Mesenchymal stem cell (in vitro differentiated cells and primary cell): ENCODE measurements around the gene GNG7.

Experiments used
- DNase-seq: peaks from one replicate; pipeline ENCODE4 v3.0.0-alpha.2; 2013
- H2AFZ ChIP-seq: one replicate; pipeline ENCODE4 v1.6.1; 2013; ENCODE audit warnings: low read depth, mild to moderate bottlenecking, control low read depth, inconsistent platforms, low read length, moderate library complexity
- H2AK5ac ChIP-seq: 2 replicates; pipeline ENCODE4 v1.6.1; 2013; ENCODE audit warnings: low read length, moderate library complexity, mild to moderate bottlenecking, inconsistent platforms; ENCODE audit not compliant: severe bottlenecking
- H2BK120ac ChIP-seq: one replicate; pipeline ENCODE4 v1.6.1; 2013; ENCODE audit warnings: low read depth, mild to moderate bottlenecking, inconsistent platforms, low read length, moderate library complexity
- H2BK12ac ChIP-seq, 2 experiments: one replicate each; pipeline ENCODE4 v1.6.1; 2013; ENCODE audit warnings: inconsistent platforms in 2 of 2, low read length in 2 of 2, mild to moderate bottlenecking in 2 of 2, moderate library complexity in 2 of 2, control low read depth in 1 of 2
- H2BK15ac ChIP-seq: one replicate; pipeline ENCODE4 v1.6.1; 2013; ENCODE audit warnings: mild to moderate bottlenecking, low read depth, inconsistent platforms; ENCODE audit not compliant: poor library complexity, severe bottlenecking
- H2BK5ac ChIP-seq: 2 replicates; pipeline ENCODE4 v1.6.1; 2013; ENCODE audit warnings: low read depth, mild to moderate bottlenecking, low read length, control low read depth, inconsistent platforms; ENCODE audit not compliant: poor library complexity, severe bottlenecking
- H3K14ac ChIP-seq, 2 experiments: one replicate each; pipeline ENCODE4 v1.6.1; 2013; ENCODE audit warnings: inconsistent platforms in 2 of 2, low read length in 2 of 2, control low read depth in 1 of 2, mild to moderate bottlenecking in 1 of 2, moderate library complexity in 1 of 2
- H3K18ac ChIP-seq, 2 experiments: one replicate each; pipeline ENCODE4 v1.6.1; 2013; ENCODE audit warnings: inconsistent platforms in 2 of 2, low read length in 2 of 2, control low read depth in 1 of 2, low read depth in 1 of 2, mild to moderate bottlenecking in 1 of 2
- H3K23ac ChIP-seq, 2 experiments: one replicate each; pipeline ENCODE4 v1.6.1; 2013; ENCODE audit warnings: inconsistent platforms in 2 of 2, low read length in 2 of 2, mild to moderate bottlenecking in 2 of 2, moderate library complexity in 2 of 2, control low read depth in 1 of 2
- H3K27ac ChIP-seq: 2 replicates; pipeline ENCODE4 v1.5.1; 2013; ENCODE audit warnings: mild to moderate bottlenecking, moderate library complexity, low read length, control low read depth, inconsistent platforms; ENCODE audit not compliant: poor library complexity, severe bottlenecking
- H3K27me3 ChIP-seq, 2 experiments: 2 replicates each; pipeline versions ENCODE4 v1.6.1 to v1.7.0; 2013; ENCODE audit warnings: low read length in 2 of 2, mild to moderate bottlenecking in 2 of 2, moderate library complexity in 2 of 2, control low read depth in 1 of 2, inconsistent platforms in 1 of 2; ENCODE audit not compliant: control insufficient read depth in 1 of 2, insufficient read depth in 1 of 2
- H3K36me3 ChIP-seq, 2 experiments: 2 replicates each; pipeline versions ENCODE4 v1.6.1 to v1.7.0; 2013; ENCODE audit warnings: low read length in 2 of 2, control low read depth in 1 of 2, inconsistent platforms in 1 of 2, low read depth in 1 of 2, mild to moderate bottlenecking in 1 of 2; ENCODE audit not compliant: insufficient read depth in 2 of 2, control insufficient read depth in 1 of 2
- H3K4ac ChIP-seq, 2 experiments: one replicate each; pipeline ENCODE4 v1.6.1; 2013; ENCODE audit warnings: inconsistent platforms in 2 of 2, low read length in 2 of 2, mild to moderate bottlenecking in 2 of 2, moderate library complexity in 2 of 2, control low read depth in 1 of 2, low read depth in 1 of 2
- H3K4me1 ChIP-seq: 2 replicates; pipeline ENCODE4 v1.6.1; 2013; ENCODE audit warnings: low read depth, low read length, control low read depth; ENCODE audit not compliant: control insufficient read depth, insufficient read depth
- H3K4me2 ChIP-seq: 2 replicates; pipeline ENCODE4 v1.6.1; 2013; ENCODE audit warnings: low read length, mild to moderate bottlenecking, inconsistent platforms; ENCODE audit not compliant: poor library complexity, severe bottlenecking
- H3K4me3 ChIP-seq, 2 experiments: 2 replicates each; pipeline versions ENCODE4 v1.5.1 to v1.7.0; 2013; ENCODE audit warnings: low read length in 2 of 2, mild to moderate bottlenecking in 2 of 2, control low read depth in 1 of 2, low read depth in 1 of 2; ENCODE audit not compliant: insufficient read depth in 1 of 2
- H3K79me1 ChIP-seq: replicated peaks from 2 replicates; pipeline ENCODE4 v1.6.1; 2013; ENCODE audit warnings: mild to moderate bottlenecking, control low read depth, low read length, inconsistent platforms; ENCODE audit not compliant: poor library complexity, severe bottlenecking
- H3K9ac ChIP-seq: 2 replicates; pipeline ENCODE4 v1.7.0; 2013; ENCODE audit warnings: mild to moderate bottlenecking, low read length, moderate library complexity
- H3K9me3 ChIP-seq: 2 replicates; pipeline ENCODE4 v1.7.0; 2013; ENCODE audit warnings: mild to moderate bottlenecking, low read length; ENCODE audit not compliant: control insufficient read depth
- H4K8ac ChIP-seq: one replicate; pipeline ENCODE4 v1.6.1; 2013; ENCODE audit warnings: inconsistent platforms, mild to moderate bottlenecking, low read length, moderate library complexity
- H4K91ac ChIP-seq: one replicate; pipeline ENCODE4 v1.6.1; 2013; ENCODE audit warnings: mild to moderate bottlenecking, low read length, inconsistent platforms
- WGBS: methylation state at CpG from one replicate; pipeline ENCODE4 v1.1.7; 2013; ENCODE audit warnings: mixed read lengths; 5-methylcytosine and 5-hydroxymethylcytosine counted together

The GNG7 gene

DNA sequence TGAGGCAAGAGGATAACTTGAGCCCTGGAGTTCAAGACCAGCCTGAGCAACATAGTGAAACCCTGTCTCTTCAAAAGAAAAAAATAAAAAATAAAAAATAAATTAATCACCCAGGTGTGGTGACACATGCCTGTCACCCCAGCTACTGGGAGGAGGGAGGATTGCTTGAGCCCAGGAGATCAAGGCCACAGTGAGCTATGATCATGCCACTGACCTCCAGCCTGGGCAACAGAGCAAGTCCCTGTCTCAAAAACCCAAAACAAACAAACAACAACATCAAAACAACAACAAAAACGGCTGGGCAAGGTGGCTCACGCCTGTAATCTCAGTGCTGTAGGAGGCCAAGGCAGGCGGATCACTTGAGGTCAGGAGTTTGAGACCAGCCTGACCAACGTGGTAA lies 41.6 kb upstream of the GNG7 start:
- H3K79me1 ChIP-seq = peaks cover 5% of the 10 kb centered on the region
- WGBS = 50% methylated on average over 1 of the region's 4 CpGs
- H3K36me3 ChIP-seq = no peaks in the 10 kb centered on the region

DNA sequence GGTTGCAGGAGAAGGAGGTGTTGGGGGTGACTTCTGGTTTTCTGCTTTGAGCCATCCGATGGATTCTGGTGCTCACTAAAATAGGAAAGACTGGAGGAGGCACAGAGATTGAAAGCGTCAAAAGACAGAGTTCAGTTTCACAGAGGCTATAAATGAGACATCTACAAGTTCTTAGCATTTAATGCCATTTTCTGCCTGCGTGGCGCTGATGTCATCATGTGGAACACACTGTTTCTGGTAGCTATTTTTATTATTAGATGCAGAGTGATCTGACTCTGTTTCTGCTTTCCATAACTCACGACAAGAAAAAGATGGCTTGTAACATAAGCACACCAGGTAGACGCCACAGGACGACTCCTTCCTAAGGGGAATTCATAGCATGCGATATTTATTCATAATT lies 40.6 kb upstream of the GNG7 start:
- H3K36me3 ChIP-seq = no peaks in the 10 kb centered on the region
- no peak overlapping the region for H3K4me2 ChIP-seq
- H3K27ac ChIP-seq = no peak overlapping the region
- H3K9ac ChIP-seq = no peak overlapping the region
- H2BK12ac ChIP-seq = no peak overlapping the region
- no peak overlapping the region for H2BK5ac ChIP-seq
- DNase-seq = no peak
- no peak overlapping the region for H2AK5ac ChIP-seq
- H2AFZ ChIP-seq = no peak overlapping the region
- H4K8ac ChIP-seq = no peak overlapping the region
- no peak overlapping the region for H4K91ac ChIP-seq
- peaks cover 10% of the 10 kb centered on the region for H3K4me1 ChIP-seq
- H3K4me3 ChIP-seq = no peak overlapping the region
- 79% methylated on average over 8 of the region's 8 CpGs for WGBS
- no peak overlapping the region for H2BK15ac ChIP-seq
- H3K27me3 ChIP-seq = peaks cover 9 to 18% of the 10 kb centered on the region in 2 experiments
- peaks cover 9% of the 10 kb centered on the region for H3K79me1 ChIP-seq
- H2BK120ac ChIP-seq = no peak overlapping the region
- no peaks in the 10 kb centered on the region for H3K9me3 ChIP-seq
- no peak overlapping the region for H3K4ac ChIP-seq
- no peak overlapping the region for H3K18ac ChIP-seq
- no peak overlapping the region for H3K23ac ChIP-seq
- H3K14ac ChIP-seq = no peak overlapping the region

More for the DNA sequence above, 41.6 kb upstream of the GNG7 start:
- Histone ChIP-seq H2BK12ac (no peak overlapping the region), H2BK15ac (no peak overlapping the region), H3K4ac (no peak overlapping the region), H3K4me1 (peaks cover 8% of the 10 kb centered on the region), H3K4me2 (no peak overlapping the region), H3K4me3 (no peak overlapping the region), H2BK120ac (no peak overlapping the region), H4K8ac (no peak overlapping the region), H2BK5ac (no peak overlapping the region), H3K14ac (no peak overlapping the region), H4K91ac (no peak overlapping the region), H3K27ac (no peak overlapping the region), H3K23ac (no peak overlapping the region), H2AFZ (no peak overlapping the region), H3K9ac (no peak overlapping the region), H2AK5ac (no peak overlapping the region), H3K27me3 (peaks cover 9 to 22% of the 10 kb centered on the region in 2 experiments), H3K9me3 (no peaks in the 10 kb centered on the region), H3K18ac (no peak overlapping the region)
- DNase-seq = no peak

DNA sequence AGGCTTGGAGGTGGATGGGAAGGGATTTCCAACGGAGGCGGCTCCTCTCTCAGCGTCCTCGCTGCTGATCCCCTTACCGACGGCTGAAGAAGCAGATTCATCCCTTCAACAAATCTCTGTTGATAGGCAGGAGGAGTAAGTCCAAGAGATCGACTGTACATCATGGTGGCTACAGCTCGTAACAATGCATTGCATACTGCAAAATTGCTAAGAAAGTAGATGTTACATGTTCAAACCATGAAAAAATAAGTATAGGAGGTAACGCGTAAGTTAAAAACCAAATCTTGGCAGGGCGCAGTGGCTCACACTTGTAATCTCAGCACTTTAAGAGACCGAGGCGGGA lies 37.8 kb upstream of the GNG7 start:
- Histone ChIP-seq H3K4ac (no peak overlapping the region), H2BK12ac (no peak overlapping the region), H3K23ac (no peak overlapping the region), H2BK5ac (no peak overlapping the region), H3K36me3 (peaks cover 18 to 20% of the 10 kb centered on the region in 2 experiments), H3K4me2 (no peak overlapping the region), H3K27me3 (peaks cover 9 to 10% of the 10 kb centered on the region in 2 experiments), H2BK120ac (no peak overlapping the region), H3K18ac (no peak overlapping the region), H3K14ac (no peak overlapping the region), H2AK5ac (no peak overlapping the region), H4K91ac (no peak overlapping the region), H4K8ac (no peak overlapping the region), H3K9ac (no peak overlapping the region), H3K4me1 (peaks cover 10% of the 10 kb centered on the region), H2AFZ (no peak overlapping the region), H3K27ac (no peak overlapping the region), H3K4me3 (no peak overlapping the region), H2BK15ac (no peak overlapping the region), H3K79me1 (peaks cover 26% of the 10 kb centered on the region), H3K9me3 (peaks cover 4% of the 10 kb centered on the region)
- no peak for DNase-seq
- WGBS = 53% methylated on average over 13 of the region's 13 CpGs

DNA sequence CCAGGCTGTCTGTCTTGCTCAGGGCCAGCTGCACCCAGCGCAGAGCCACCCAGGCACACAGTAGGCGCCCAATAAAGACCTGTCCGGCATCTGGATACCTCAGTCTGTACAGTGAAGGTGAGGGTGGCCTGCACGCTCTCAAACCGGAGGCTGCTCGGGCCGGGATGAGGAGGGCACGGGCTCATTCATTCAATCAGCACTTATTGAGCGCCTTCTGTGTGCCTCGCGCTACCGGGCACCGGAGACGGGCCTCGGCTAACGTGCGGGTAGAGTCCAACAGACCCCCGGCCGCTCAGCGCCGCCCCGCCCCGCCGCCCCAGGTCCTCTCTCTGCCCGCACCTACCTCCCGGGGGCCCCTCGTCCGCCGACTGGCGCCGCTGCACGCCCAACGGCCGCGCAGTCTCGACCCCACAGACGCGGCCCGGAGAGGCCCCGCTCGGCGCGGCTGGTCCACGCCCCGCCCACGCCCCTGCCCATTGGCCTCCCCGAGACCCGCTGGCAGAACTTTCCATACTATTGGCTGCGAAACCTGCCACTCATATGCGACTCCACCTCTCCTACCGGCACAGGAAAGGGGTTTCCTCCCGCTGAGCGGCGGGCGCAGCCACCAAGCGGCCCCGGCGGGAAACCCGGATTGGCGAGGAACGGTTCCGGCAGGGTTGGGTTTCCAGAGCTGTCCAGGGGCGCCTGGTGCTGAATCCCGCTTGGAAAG lies 37.3 kb upstream of the GNG7 start, which contains the start of gene SLC39A3:
Gene SLC39A3, minus strand, starts transcription at position 416 of the 712 bp plus-strand sequence. CDS start 2,760 bp downstream, outside the sequence.
- H3K4me3 ChIP-seq = peak within 1 kb of the TSS; percentile 93 to 98
- no peak within 1 kb of the TSS for H2BK15ac ChIP-seq
- H3K14ac ChIP-seq = peak within 1 kb of the TSS in 1 of 2 experiments; percentile 86
- H2BK12ac ChIP-seq = no peak within 1 kb of the TSS
- 1% methylated on average over 61 of the region's 64 CpGs for WGBS
- H2AK5ac ChIP-seq = no peak within 1 kb of the TSS
- peaks cover 10% of the 10 kb centered on the region for H3K4me1 ChIP-seq
- H3K18ac ChIP-seq = peak within 1 kb of the TSS; percentile 62 to 85
- peaks cover 9% of the 10 kb centered on the region in 2 experiments for H3K27me3 ChIP-seq
- H3K9ac ChIP-seq = peak within 1 kb of the TSS; percentile 90
- no peak within 1 kb of the TSS for H2BK5ac ChIP-seq
- peak within 1 kb of the TSS; percentile 68 for H3K4me2 ChIP-seq
- peak; percentile 99 for DNase-seq
- H4K8ac ChIP-seq = peak within 1 kb of the TSS; percentile 70
- peaks cover 23 to 25% of the 10 kb centered on the region in 2 experiments for H3K36me3 ChIP-seq
- H3K79me1 ChIP-seq = peaks cover 28% of the 10 kb centered on the region
- peak within 1 kb of the TSS; percentile 5 for H3K27ac ChIP-seq
- peak within 1 kb of the TSS in 1 of 2 experiments; percentile 60 for H3K4ac ChIP-seq
- H3K23ac ChIP-seq = peak within 1 kb of the TSS in 1 of 2 experiments; percentile 3
- H2BK120ac ChIP-seq = peak within 1 kb of the TSS; percentile 57
- H4K91ac ChIP-seq = peak within 1 kb of the TSS; percentile 57
- peak within 1 kb of the TSS; percentile 66 for H2AFZ ChIP-seq
- peaks cover 4% of the 10 kb centered on the region for H3K9me3 ChIP-seq
